Measurements from ENCODE around the gene STKLD1. TPM values are rescaled to one million over a fixed set of nuclear protein-coding genes. Genes with fewer than 3 reads are reported as not detected.
"Not testable (repeated sequence)": the region's sequence is repeated elsewhere in the genome, so short reads cannot be mapped to it uniquely, and the experiment has no call there.

STKLD1 gene
- total RNA-seq, 1 donor from 2014 or later = 1.2 TPM

DNA sequence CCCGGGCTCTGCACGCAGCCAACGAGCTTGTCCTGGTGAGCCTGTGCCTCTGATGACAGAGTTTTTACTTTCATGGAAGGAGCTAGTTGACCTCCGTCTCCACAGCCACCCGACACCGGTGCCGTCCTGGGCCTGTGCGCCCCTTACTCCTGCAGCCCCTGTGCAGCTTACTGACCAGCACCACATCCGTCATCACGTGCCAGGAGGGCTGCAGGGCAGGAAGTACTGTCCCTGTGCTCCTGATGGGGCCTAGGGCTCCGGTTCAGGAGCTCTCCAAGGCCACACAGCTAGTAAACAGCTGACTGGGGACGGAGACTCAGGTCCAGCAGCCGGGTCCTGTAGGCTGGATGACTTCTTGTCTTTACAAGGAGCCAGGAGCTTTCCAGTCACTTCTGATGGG is 10.2 kb downstream of the STKLD1 start:
- no peak for DNase-seq

DNA sequence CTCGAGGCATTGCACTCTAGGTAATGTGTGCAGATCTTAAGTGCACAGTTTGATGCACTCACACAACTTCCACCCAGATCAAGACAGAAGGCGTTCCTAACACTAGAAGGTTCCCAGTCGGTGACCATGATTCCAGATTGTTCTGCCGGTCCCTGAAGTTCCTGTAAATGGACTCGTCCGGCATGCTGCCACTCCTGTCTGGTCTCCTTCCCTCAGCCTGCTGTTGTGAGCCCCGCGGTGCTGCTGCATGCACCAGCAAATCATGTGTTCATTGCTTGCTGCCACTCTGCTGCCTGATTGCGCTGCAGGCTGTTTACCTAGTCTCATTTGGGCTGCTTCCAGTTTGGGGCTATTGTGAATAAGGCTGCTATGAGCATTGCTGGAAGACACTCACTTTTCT is 11.5 kb downstream of the STKLD1 start:
- no peak for DNase-seq

DNA sequence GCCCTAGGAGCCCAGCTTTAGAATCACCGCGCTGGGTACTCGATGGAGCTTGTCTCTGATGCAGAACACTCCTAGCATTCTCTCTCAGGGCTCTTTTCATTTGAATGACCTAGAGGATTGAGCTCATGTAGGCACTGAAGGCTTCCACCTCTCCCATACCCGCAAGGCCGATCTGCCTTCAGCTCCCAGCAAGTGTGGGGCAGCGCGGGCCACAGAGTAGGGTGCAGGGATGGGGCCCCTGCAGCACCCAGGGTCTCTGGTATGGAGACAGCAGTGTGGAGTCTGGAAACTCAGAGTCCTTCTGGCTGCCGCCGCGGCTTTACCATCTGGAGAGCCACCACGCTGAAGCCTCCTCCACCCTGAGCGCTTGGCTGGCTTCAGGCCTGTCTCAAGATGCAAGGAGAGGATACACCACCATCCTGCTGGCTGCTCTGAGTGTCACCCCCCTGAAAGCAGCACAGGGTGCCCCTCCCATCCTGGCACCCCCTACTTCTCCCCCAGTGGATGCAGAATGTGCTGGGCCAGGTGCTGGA is 12.9 kb downstream of the STKLD1 start:
- no peak for DNase-seq

DNA sequence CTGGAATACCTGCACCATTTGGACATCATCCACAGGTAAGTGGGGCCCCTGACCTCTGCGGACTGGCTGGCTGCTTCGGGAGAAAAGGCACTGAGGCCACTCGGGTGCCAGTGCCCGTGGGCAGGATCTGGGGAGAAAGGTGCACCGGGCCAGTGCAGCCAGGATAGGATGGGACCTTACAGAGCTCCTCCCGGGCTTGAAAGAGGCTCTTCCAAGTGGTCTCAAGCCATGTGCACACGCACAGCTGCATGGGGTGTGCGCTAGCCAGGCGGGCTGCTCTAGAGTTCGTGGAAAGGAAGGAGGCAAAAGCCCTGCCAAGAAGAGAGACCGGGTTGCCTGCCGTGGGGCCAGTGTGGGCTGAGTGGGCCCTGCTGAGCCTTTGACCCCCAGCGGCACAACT is 13.4 kb downstream of the STKLD1 start:
- DNase-seq = no peak

DNA sequence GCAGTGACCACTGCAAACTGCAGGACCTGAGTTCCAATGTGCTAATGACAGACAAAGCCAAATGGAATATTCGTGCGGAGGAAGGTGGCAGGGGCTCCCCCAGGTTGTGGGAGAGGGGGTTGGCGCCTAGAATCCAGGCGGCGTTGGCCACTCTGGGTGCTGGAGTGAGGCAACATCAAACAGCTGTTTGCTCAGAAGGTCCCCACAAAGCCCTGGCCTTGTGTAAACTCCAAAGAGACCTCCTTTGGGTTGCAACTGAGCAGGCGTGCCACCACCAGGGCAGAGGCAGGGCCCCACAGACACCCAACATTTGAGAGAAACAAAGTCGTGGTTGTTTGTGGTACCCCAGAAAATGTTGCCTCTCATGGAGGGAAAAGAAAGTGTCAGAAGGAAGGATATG is 14.5 kb downstream of the STKLD1 start:
- no peak for DNase-seq

DNA sequence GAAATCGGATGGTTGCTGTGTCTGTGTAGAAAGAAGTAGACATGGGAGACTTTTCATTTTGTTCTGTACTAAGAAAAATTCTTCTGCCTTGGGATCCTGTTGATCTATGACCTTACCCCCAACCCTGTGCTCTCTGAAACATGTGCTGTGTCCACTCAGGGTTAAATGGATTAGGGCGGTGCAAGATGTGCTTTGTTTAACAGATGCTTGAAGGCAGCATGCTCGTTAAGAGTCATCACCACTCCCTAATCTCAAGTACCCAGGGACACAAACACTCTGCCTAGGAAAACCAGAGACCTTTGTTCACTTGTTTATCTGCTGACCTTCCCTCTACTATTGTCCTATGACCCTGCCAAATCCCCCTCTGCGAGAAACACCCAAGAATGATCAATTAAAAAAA is 15.3 kb downstream of the STKLD1 start:
- DNase-seq = not testable (repeated sequence)

DNA sequence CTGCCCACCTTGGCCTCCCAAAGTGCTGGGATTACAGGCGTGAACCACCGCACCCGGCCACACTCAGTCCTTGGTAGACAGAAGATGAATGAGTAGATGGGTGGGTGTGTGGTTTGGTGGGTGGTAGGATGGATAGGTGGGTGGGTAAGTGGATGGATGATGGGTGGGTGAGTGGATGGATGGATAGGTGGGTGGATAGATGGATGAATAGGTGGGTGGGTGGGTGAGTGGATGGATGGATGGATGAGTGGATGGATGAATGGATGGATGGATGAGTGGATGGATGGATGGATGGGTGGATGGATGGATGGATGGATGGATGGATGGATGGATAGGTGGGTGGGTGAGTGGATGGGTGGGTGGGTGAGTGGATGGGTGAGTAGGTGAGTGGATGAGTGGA is 16.1 kb downstream of the STKLD1 start:
- not testable (repeated sequence) for DNase-seq

DNA sequence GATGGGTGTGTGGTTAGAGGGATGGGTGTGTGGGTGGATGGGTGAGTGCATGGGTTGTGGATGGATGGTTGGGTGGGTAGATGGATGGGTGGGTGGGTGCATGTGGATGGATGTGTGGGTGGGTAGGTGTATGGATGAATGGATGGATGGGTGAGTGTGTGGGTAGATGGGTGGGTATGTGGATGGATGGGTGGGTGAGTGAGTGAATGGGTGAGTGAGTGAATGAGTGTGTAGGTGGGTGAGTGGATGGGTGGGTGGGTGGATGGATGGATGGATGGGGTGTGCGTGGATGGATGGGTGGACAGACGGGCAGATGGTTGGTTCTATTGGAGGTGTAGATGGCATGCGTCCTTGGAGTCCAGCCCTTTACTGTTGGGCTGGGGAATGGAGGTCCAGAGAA is 17.2 kb downstream of the STKLD1 start:
- no peak for DNase-seq

DNA sequence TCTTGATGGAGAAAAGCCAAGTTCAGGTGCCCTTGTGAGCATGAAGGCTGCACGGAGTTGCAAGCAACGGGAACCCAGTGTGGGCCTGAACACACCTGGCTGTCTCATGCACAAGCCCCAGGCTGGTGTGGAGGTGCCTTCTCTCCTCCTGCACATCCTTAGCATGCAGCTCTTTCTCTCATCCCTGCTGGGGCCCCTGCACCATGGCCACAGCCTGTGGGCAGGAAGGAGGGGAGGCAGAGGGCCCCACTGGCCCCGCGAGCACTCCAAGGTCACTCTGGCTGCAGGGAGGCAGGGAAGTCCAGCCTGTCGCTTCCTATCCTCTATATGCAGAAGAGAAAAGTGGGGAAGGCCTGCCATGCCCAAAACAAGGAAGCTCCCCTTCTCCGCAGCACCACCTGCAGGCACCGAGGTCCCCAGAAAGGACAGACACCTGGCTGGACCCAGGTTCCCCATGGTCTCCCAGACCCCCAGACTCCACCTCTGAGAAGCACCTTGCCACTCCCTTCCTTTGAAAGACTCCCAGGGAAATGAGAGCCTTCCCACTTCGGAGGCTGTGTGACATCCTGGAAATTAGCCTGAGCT is 18.6 kb downstream of the STKLD1 start:
- no peak for DNase-seq

DNA sequence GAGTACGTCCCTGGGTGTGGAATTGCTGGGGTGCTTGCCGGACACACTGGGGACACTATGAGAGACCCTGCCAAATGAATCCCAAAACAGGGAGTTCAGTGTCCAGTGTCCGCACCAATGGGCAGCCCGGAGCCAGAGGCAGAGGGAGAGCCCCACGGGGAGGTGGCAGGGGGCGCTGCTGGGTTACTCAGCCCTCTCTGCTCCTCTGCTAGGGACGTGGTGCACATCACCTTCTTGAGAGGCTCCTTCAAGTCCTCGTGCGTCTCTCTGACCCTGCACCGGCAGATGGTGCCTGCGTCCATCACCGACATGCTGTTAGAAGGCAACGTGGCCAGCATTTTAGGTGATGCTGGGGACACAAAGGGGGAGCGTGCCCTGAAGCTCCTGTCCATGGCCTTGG is 20.8 kb downstream of the STKLD1 start:
- DNase-seq = peak; percentile 39

DNA sequence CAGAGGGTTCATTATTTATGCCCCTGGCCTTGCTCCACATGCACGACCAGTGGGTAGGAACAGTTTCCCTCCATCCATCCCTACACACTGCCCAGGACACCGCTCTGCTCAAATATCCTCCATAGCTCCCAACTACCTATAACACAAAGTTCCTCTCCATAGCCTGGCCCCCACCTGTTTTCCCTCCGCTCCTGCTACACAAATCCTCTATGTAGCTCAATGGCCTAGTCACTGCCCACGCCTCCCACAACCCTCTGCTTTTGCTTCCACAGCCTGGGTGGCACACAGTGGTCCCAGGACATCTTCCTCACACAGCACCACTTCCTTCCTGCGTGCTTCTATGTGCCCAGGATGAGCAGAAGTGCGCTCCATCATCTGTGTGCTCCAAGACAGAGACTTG is 21.2 kb downstream of the STKLD1 start:
- no peak for DNase-seq

DNA sequence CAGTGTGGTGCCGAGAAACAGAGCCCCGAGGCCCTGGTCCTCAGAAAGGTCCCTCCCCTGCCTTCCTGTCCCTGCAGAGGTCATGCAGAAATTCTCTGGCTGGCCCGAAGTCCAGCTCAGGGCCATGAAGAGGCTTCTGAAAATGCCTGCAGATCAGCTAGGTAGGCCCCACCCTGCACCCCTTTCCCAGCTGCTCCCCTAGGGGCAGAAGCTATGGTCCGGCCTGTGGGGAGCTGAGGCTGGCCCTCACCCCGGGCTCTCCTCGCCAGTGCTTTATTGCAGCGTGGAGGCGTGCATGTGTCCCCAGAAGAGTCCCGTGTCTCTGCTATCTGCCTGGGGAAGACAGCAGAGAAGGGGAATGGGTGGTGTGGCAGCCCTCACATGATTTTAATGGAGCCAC is 21.7 kb downstream of the STKLD1 start:
- no peak for DNase-seq

DNA sequence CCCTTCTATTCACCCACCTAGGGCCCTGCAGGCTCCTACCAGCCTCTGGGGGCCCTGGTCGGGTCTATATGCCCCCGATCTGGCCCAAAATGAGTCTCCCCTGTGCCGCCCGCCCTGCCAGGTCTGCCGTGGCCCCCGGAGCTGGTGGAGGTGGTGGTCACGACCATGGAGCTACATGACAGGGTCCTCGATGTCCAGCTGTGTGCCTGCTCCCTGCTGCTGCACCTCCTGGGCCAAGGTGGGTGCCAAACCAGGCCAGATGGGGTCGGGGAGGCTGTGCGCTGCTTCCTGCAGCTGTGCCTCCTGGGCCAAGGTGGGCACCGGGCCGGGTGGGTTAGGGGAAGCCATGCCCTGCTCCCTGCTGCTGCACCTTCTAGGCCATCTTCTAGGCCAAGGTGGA is 24.1 kb downstream of the STKLD1 start:
- no peak for DNase-seq

DNA sequence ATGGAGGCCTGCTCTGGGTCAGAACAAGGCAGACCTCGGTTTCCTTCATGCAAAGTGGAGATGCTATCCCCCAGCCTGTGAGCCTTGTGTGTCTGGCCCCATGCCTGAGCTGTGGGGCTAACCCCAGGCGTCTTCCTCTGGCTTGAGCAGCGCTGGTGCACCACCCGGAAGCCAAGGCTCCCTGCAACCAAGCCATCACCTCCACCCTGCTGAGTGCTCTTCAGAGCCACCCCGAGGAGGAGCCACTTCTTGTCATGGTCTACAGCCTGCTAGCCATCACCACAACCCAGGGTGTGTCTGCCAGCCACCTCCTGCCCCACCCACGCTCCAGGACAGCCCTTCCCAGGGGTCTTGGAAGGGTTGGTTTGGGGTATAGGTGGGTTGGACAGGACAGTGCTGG is 25.4 kb downstream of the STKLD1 start:
- DNase-seq = no peak

DNA sequence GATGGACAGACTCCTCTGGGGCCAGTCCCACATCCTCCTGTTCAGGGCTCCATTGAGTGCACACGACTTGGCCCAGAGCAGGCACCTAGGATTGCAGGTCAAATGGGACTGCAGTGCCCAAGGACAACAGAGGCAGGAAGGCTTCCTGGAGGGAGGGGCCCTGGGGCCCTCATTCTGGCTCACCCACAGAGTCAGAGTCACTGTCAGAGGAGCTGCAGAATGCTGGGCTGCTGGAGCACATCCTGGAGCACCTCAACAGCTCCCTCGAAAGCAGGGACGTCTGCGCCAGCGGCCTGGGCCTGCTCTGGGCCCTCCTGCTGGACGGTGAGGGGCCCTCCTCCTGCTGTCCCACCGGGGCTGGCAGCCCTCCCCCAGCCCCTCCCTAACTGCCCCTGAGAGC is 26.5 kb downstream of the STKLD1 start:
- no peak for DNase-seq

DNA sequence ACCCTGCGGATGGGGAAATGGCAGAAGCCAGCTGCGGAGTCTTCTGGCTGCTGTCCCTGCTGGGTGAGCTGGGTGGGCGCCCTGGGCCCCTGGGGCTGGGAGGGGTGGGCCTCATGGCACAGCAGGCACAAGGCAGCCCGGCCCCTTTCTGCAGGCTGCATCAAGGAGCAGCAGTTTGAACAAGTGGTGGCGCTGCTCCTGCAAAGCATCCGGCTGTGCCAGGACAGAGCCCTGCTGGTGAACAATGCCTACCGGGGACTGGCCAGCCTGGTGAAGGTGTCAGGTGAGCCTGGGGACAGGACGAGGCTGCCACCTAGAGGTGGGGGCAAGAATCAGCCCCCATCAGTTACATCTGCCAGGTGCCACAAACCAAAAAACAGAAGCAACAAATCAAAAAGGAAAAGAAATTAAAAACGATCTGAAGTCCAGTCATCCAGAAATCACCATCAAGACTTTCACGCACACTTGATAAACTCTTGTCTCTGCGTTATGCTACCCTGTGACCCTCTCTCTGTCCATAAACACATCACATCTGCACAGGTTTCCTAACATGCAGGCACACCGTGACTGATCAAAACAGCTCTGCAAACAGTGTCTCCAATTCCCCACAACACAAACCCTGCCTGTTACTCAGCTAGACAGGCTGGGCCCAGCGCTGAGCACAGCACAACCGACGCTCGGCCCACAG is 27.7 kb downstream of the STKLD1 start:
- DNase-seq = peak; percentile 54

DNA sequence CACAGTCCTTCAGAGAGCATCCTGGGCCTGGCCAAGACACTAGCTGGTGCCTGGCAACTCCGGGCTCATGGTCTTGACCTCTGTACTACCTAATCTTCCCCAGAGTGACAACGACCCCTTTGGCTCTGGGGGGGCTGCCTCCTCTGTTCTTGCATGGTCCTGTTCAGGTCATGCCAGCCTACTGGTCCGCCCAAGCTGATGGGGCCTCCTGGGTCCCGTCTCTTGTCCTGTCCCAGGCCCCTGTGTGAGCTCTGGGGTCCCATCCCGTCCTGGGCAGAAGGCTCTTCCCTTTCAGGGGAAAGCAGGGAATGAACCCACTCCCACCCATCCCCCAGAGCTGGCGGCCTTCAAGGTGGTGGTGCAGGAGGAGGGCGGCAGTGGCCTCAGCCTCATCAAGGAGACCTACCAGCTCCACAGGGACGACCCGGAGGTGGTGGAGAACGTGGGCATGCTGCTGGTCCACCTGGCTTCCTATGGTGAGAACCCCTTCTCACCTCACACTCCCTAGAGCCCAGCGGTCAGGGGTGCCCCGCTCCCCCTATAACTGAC is 28.4 kb downstream of the STKLD1 start:
- no peak for DNase-seq

DNA sequence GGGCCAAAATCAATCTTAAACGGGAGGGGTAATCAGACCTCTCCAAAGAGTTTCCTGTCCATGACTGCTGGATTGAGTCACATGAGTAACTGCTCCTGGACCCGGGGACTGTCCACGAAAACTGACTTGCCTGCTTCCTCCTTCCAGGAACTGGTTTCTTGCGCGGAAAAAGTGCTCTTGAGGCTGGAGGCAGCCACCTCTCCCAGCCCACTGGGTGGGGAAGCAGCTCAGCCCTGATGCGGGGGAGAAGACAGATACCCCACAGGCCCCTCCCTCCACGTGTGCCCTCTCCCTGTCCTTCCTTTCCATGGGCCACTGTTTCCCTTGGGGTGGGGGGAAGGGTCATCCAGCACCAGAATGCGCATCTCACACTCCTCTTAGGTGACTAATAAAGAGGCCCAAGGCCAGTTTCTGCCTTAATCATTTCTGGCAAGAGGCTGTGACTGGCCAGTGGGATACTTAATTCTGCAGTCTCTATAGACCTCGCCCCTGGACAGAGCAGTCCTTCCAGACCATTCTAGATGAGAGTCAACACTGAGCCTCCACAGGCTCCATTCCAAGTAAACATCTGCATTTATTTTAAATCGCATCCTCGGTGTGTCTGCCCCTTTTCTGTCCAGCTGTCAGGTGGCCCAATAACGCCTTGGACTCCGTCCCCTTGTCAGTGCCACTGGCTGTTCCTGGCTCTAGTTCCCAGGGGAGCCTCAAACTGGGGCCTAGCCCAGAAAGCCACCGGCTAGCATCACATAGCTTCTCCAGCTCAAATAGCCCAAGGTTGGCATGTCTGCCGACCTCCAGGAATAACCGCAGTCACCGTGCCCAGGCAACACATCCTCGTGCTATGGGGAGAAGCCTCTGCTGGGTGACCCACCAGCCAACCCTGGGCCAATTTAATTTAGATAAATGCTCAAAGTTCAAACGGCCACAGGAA is 29.6 kb downstream of the STKLD1 start:
- peak; percentile 65 for DNase-seq

DNA sequence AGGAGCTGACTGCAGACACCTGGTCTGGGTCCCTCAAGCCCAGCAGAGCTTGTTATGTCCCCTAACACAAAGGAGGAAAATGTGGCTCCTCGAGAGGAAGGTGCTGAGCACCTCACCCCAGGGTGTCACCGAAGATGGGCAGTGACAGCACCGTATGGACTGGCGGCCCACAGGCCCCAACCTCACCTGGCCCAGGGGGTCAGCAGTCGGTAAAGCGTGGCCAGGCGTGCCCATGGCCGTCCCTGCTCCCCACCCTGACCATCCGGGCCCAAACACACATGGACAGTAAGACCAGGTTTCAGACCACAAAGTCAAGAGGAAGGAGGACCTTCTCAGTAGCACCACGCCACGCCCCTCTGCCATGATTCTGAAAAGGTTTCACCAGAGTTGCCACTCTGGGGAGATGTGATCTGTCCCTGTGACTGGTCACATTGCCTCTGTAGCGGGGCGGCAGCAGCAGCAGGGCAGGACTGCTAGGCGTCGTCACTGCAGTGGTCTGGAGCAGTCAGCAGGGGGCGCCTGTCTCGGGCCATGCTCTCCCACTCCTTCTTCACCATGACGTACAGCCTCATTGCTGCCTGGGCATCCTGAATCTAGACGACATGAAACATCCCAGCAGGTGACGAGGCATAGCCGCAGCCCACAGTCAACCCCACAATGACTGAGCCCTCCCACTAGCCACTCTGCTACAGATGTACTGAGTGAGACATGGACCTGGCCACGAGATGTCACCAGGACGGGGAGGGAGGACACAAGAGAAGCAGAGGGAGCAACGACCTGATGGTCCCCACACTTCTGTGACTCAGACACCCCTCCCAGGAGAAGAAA is 30.5 kb downstream of the STKLD1 start:
- DNase-seq = peak; percentile 87

DNA sequence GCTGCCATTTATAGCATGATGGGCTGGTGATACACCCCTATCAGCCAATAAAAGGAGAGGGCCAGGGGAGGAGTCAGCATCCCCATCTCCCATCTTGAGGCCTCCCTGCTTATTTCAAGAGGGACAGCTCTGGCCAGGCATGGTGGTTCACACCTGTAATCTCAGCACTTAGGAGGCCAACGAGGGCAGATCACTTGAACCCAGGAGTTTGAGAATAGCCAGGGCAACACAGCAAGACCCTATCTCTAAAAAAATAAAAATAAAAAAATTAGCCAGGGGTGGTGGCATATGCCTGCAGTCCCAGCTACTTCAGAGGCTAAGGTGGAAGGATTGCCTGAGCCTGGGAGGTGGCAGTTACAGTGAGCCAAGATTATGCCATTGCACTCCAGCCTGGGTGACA is 31.9 kb downstream of the STKLD1 start:
- no peak for DNase-seq

DNA sequence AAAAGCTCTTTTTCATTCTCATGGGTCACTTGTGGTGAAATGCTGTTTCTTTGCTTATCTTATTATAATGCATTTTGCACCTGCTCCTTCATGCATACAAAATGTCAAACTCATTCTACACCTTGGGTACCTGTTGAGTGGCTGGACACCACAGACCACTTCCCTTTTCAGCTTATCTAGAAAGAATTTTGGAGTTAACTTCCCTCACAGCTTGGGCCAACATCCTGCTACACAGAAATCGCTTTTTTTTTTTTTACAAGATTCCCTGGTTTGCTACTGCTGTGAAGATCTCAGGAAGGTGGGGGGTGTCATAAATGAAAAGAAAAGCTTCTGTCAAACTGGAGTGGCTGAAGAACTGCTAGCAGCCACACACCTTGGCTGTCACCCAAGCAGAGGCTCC is 39.0 kb downstream of the STKLD1 start:
- no peak for DNase-seq

Data from dermis blood vessel endothelial cell (primary cell).